Measurements from ENCODE around the gene MNX1.

The MNX1 gene

GRCh38 chr7:156966387-156966786 is 44.1 kb downstream of the MNX1 start:
- TF ChIP-seq CTCF (IDR thresholded peaks at IDR 0.05; ENCODE audit: low read length, missing control alignments), result no peak
- H3K4me3 ChIP-seq (replicated peaks; ENCODE audit: low read depth, low read length), result no peak overlapping the region
- no peak for DNase-seq (ENCODE audit: low read depth)

GRCh38 chr7:156964971-156965370 is 45.5 kb downstream of the MNX1 start:
- H3K4me3 ChIP-seq (replicated peaks; ENCODE audit: low read depth, low read length), result no peak overlapping the region
- TF ChIP-seq CTCF (IDR thresholded peaks at IDR 0.05; ENCODE audit: low read length, missing control alignments), result no peak
- no peak for DNase-seq (ENCODE audit: low read depth)

GRCh38 chr7:156963472-156963871 is 47.0 kb downstream of the MNX1 start:
- no peak for TF ChIP-seq CTCF (IDR thresholded peaks at IDR 0.05; ENCODE audit: low read length, missing control alignments)
- no peak for DNase-seq (ENCODE audit: low read depth)
- no peak overlapping the region for H3K4me3 ChIP-seq (replicated peaks; ENCODE audit: low read depth, low read length)

GRCh38 chr7:156962897-156963296 is 47.6 kb downstream of the MNX1 start:
- no peak overlapping the region for H3K4me3 ChIP-seq (replicated peaks; ENCODE audit: low read depth, low read length)
- TF ChIP-seq CTCF (IDR thresholded peaks at IDR 0.05; ENCODE audit: low read length, missing control alignments), result no peak
- DNase-seq (ENCODE audit: low read depth), result no peak

GRCh38 chr7:156962145-156962544 is 48.3 kb downstream of the MNX1 start:
- TF ChIP-seq CTCF (IDR thresholded peaks at IDR 0.05; ENCODE audit: low read length, missing control alignments), result no peak
- no peak for DNase-seq (ENCODE audit: low read depth)

GRCh38 chr7:156956727-156957126 is 53.7 kb downstream of the MNX1 start:
- DNase-seq (ENCODE audit: low read depth), result no peak
- TF ChIP-seq CTCF (IDR thresholded peaks at IDR 0.05; ENCODE audit: low read length, missing control alignments), result no peak

More at GRCh38 chr7:156962145-156962544, 48.3 kb downstream of the MNX1 start:
- H3K4me3 ChIP-seq (replicated peaks; ENCODE audit: low read depth, low read length), result no peak overlapping the region

GRCh38 chr7:156954941-156955340 is 55.5 kb downstream of the MNX1 start:
- H3K4me3 ChIP-seq (replicated peaks; ENCODE audit: low read depth, low read length), result no peak overlapping the region
- no peak for TF ChIP-seq CTCF (IDR thresholded peaks at IDR 0.05; ENCODE audit: low read length, missing control alignments)
- DNase-seq (ENCODE audit: low read depth), result no peak

More at GRCh38 chr7:156956727-156957126, 53.7 kb downstream of the MNX1 start:
- H3K4me3 ChIP-seq (replicated peaks; ENCODE audit: low read depth, low read length), result no peak overlapping the region
